ENCODE measurements around the gene EPHA8.

The EPHA8 gene

DNA sequence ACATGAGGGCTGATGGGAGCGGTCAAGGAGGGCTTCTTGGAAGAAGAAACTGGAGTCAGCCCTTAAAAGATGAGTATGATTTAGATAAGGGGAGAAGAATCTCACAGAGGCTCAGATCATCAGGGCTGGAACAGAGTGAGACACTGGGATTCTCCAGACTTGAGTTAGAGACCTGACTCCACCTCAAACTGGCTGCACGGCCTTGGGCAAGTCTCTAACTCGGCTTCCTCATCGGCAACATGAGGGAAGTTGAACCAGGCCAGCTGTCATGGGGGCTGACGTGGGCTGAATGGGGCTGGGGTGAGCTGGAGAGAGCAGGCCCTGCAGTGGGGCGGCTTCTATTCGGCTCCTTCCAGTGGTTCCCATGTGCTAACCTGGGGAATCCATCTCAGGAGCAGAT lies 82.6 kb downstream of the EPHA8 start:
- H3K4me3 ChIP-seq (ENCODE audit: low read depth, low read length), result no peak overlapping the region
- TF ChIP-seq, protein P1, sequence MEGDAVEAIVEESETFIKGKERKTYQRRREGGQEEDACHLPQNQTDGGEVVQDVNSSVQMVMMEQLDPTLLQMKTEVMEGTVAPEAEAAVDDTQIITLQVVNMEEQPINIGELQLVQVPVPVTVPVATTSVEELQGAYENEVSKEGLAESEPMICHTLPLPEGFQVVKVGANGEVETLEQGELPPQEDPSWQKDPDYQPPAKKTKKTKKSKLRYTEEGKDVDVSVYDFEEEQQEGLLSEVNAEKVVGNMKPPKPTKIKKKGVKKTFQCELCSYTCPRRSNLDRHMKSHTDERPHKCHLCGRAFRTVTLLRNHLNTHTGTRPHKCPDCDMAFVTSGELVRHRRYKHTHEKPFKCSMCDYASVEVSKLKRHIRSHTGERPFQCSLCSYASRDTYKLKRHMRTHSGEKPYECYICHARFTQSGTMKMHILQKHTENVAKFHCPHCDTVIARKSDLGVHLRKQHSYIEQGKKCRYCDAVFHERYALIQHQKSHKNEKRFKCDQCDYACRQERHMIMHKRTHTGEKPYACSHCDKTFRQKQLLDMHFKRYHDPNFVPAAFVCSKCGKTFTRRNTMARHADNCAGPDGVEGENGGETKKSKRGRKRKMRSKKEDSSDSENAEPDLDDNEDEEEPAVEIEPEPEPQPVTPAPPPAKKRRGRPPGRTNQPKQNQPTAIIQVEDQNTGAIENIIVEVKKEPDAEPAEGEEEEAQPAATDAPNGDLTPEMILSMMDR (IDR thresholded peaks at IDR 0.05; ENCODE audit: low read depth, low read length), result no peak

DNA sequence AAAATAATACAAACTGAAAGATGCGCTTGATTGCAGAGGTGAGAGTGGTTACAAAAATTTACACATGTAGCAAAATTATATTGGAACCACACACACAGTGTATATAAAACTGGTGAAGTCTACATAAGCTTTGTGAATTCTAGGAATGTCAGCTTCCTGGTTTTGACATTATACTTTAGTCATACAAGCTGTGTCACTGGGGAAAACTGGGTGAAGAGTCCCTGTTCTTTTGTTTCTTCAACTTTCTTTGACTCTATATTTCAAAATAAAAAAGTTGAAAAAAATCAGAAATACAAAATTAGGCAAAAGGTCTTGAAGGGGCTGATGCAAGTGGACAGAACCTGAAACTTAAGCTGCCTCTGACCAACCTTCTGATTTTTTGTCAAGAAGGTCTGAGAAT lies 83.1 kb downstream of the EPHA8 start:
- no peak overlapping the region for H3K4me3 ChIP-seq (ENCODE audit: low read depth, low read length)
- TF ChIP-seq, protein P1 (IDR thresholded peaks at IDR 0.05; ENCODE audit: low read depth, low read length), result no peak

DNA sequence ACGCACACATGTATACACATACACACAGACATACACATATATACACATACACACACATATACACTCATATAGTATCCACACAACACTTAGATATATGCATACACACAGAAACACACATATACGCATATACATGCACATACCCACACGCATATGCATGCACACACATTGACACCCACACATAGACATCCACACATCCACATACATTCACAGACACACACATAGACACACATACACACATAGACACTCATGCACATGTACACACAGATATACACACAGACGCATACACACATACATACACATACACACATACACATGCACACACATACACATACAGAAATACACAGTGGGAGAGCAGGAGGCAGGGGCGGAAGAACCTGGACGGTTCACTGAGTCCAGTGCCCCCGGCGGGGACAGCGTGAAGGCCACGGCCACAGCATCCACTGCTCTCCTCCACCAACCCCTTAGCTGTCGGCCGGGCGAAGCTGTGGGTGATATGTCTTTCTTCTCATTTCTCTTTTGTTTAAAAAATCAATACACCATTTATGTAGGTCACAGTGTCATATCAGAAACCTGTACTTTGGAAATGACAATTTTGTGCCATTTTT lies 86.9 kb downstream of the EPHA8 start:
- H3K4me3 ChIP-seq (ENCODE audit: low read depth, low read length), result no peak overlapping the region
- TF ChIP-seq, protein P1 (IDR thresholded peaks at IDR 0.05; ENCODE audit: low read depth, low read length), result no peak

DNA sequence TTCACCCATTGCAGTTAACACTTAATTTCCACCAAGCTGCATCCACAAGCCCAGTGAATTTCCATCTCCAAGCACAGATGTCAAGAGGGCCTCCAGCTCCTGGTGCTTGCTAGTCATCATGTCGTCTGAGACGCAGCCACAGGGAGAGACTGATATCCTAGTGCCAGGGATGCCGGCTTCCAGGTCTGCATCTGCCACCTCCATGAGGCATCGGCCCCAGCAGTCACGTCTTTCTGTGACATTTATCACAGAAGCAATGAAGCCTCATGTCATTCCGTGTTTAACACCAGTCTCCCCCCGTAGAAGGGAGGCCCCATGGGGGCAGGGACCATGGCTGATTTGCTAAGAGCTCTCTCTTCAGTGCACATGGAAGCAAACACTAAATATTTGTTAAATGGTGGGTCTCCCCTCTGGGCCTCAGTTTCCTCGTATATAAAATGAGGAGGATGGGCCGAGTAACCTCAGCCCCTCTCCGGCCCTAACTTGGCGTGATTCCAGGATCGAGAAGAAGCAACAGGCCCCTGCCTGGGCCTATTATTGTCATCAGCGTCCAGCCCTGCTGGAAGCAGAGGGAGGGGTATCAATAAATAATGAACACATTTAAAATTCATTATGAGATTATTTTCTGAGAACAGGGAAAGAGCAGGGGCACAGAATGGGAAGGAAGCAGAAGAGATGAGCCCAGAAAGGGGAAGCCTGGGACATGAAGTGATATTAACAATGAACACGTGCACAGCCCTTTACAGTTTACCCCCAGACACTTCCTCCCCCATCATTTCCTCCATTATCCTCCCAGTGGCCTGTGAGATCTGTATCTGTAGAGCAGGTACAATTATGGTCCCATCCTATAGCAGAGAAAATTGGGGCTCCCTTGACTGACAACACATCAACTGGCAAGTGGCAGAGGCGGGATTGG lies 88.9 kb downstream of the EPHA8 start:
- no peak overlapping the region for H3K4me3 ChIP-seq (ENCODE audit: low read depth, low read length)
- TF ChIP-seq, protein P1 (IDR thresholded peaks at IDR 0.05; ENCODE audit: low read depth, low read length), result no peak

DNA sequence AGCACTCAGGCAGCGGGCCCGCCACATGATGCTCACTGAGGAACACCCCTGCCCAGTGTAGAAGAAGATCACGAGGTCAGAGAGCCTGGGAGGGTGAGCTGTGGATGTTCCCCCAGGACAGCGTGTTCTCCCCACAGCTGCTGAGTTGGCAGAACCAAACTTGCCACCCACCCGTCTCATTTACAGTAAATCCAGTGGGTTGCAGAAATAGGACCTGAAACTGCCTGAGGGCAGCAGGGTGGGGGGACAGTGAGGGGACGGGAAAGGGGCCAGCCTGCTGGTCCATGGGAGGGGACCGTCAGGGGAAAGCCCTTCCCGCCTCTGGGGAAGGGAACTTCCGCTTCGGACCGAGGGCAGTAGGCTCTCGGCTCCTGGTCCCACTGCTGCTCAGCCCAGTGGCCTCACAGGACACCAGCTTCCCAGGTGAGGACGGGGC lies 89.6 kb downstream of the EPHA8 start, which contains the start of gene C1QB:
Gene C1QB, plus strand, starts transcription at position 356 of the 436 bp plus-strand sequence. CDS start 6,227 bp downstream, outside the sequence.
- TF ChIP-seq, protein P1 (IDR thresholded peaks at IDR 0.05; ENCODE audit: low read depth, low read length), result no peak
- no peak within 1 kb of the TSS for H3K4me3 ChIP-seq (ENCODE audit: low read depth, low read length)

All from WI38 (cell line).